ENCODE results near the gene IRF9. TPM values are rescaled to one million over a fixed set of nuclear protein-coding genes. Genes with fewer than 3 reads are reported as not detected.

IRF9 gene
- total RNA-seq, 1 experiment from 2014 or later, result 25.1 TPM

DNA sequence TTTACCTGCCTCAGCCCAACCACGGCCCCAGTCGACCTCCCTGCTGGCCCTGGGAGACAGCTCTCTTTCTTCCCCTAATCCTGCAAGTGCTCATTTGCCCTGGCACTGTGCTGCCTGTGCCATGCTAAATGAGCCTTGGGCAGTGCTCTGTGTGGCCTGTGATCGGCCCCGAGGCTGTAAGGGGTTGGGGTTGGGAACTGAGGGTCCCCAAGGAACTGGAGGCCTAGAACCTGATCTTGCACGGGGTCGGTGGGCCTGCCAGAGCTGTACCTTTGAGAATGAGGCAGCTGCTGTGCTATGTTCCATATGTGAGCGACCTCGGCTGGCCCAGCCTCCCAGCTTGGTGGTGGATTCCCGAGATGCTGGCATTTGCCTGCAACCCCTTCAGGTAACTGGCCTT, 11.0 kb upstream of the IRF9 start:
- H3K36me3 ChIP-seq (ENCODE audit: insufficient read depth, low read length, poor library complexity, severe bottlenecking), result peaks cover 43% of the 10 kb centered on the region
- peaks cover 12% of the 10 kb centered on the region for H3K4me1 ChIP-seq (ENCODE audit: insufficient read depth, low read length, poor library complexity, severe bottlenecking)
- CTCF ChIA-PET, result no interaction called here
- no peak for DNase-seq (ENCODE audit: low spot score)
- TF ChIP-seq, protein P1, sequence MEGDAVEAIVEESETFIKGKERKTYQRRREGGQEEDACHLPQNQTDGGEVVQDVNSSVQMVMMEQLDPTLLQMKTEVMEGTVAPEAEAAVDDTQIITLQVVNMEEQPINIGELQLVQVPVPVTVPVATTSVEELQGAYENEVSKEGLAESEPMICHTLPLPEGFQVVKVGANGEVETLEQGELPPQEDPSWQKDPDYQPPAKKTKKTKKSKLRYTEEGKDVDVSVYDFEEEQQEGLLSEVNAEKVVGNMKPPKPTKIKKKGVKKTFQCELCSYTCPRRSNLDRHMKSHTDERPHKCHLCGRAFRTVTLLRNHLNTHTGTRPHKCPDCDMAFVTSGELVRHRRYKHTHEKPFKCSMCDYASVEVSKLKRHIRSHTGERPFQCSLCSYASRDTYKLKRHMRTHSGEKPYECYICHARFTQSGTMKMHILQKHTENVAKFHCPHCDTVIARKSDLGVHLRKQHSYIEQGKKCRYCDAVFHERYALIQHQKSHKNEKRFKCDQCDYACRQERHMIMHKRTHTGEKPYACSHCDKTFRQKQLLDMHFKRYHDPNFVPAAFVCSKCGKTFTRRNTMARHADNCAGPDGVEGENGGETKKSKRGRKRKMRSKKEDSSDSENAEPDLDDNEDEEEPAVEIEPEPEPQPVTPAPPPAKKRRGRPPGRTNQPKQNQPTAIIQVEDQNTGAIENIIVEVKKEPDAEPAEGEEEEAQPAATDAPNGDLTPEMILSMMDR (conservative IDR thresholded peaks at IDR 0.05; ENCODE audit: low read depth, low read length), result no peak
- TF ChIP-seq EZH2 (IDR thresholded peaks at IDR 0.05; ENCODE audit: borderline replicate concordance, low read depth, low read length, poor library complexity, severe bottlenecking), result no peak
- no peaks in the 10 kb centered on the region for H3K27me3 ChIP-seq (replicated peaks; ENCODE audit: insufficient read depth, low read depth, low read length, poor library complexity)
- no peaks in the 10 kb centered on the region for H3K9me3 ChIP-seq (ENCODE audit: low read depth, low read length, poor library complexity, severe bottlenecking)
- intact Hi-C loops (cut with micrococcal nuclease; ENCODE audit: unreplicated experiment), result no loop called here
- POLR2A ChIA-PET (ENCODE audit: low non-redundant PET), result no interaction called here
- BruUV-seq (replicated peaks), result no TSS peak
- no peak overlapping the region for H3K4me3 ChIP-seq (ENCODE audit: low read depth, low read length, poor library complexity, severe bottlenecking)
- no peak overlapping the region for H3K27ac ChIP-seq (ENCODE audit: low read depth, low read length, poor library complexity, severe bottlenecking)

DNA sequence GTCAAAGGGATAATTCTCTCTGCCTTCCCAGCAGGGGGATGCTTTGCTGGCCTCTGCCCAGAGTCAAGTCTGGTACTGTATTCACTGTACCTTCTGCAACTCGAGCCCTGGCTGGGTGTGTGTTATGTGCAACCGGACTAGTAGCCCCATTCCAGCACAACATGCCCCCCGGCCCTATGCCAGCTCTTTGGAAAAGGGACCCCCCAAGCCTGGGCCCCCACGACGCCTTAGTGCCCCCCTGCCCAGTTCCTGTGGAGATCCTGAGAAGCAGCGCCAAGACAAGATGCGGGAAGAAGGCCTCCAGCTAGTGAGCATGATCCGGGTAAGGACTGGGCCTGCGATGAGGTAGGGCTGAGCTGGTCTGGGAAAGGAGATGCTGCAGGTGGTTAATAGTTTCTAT, 10.5 kb upstream of the IRF9 start:
- CTCF ChIA-PET, result no interaction called here
- intact Hi-C loops (cut with micrococcal nuclease; ENCODE audit: unreplicated experiment), result no loop called here
- DNase-seq (ENCODE audit: low spot score), result no peak
- no peak for TF ChIP-seq EZH2 (IDR thresholded peaks at IDR 0.05; ENCODE audit: borderline replicate concordance, low read depth, low read length, poor library complexity, severe bottlenecking)
- TF ChIP-seq, protein P1 (conservative IDR thresholded peaks at IDR 0.05; ENCODE audit: low read depth, low read length), result no peak
- BruUV-seq (replicated peaks), result no TSS peak
- H3K4me1 ChIP-seq (ENCODE audit: insufficient read depth, low read length, poor library complexity, severe bottlenecking), result peaks cover 8% of the 10 kb centered on the region
- no peaks in the 10 kb centered on the region for H3K27me3 ChIP-seq (replicated peaks; ENCODE audit: insufficient read depth, low read depth, low read length, poor library complexity)
- POLR2A ChIA-PET (ENCODE audit: low non-redundant PET), result no interaction called here
- no peaks in the 10 kb centered on the region for H3K9me3 ChIP-seq (ENCODE audit: low read depth, low read length, poor library complexity, severe bottlenecking)
- no peak overlapping the region for H3K27ac ChIP-seq (ENCODE audit: low read depth, low read length, poor library complexity, severe bottlenecking)
- H3K4me3 ChIP-seq (ENCODE audit: low read depth, low read length, poor library complexity, severe bottlenecking), result no peak overlapping the region
- peaks cover 48% of the 10 kb centered on the region for H3K36me3 ChIP-seq (ENCODE audit: insufficient read depth, low read length, poor library complexity, severe bottlenecking)

DNA sequence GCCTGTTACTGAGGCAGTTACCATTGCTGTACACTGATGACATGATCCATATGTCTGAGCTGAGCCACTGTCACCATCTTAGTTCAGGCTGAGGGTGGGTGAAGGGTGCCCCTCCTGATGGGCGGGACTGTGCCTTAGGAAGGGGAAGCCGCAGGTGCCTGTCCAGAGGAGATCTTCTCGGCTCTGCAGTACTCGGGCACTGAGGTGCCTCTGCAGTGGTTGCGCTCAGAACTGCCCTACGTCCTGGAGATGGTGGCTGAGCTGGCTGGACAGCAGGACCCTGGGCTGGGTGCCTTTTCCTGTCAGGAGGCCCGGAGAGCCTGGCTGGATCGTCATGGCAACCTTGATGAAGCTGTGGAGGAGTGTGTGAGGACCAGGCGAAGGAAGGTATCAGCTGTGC, 10.1 kb upstream of the IRF9 start:
- no peaks in the 10 kb centered on the region for H3K27me3 ChIP-seq (replicated peaks; ENCODE audit: insufficient read depth, low read depth, low read length, poor library complexity)
- no peak overlapping the region for H3K27ac ChIP-seq (ENCODE audit: low read depth, low read length, poor library complexity, severe bottlenecking)
- peaks cover 52% of the 10 kb centered on the region for H3K36me3 ChIP-seq (ENCODE audit: insufficient read depth, low read length, poor library complexity, severe bottlenecking)
- BruUV-seq (replicated peaks), result no TSS peak
- no peak for TF ChIP-seq EZH2 (IDR thresholded peaks at IDR 0.05; ENCODE audit: borderline replicate concordance, low read depth, low read length, poor library complexity, severe bottlenecking)
- TF ChIP-seq, protein P1 (conservative IDR thresholded peaks at IDR 0.05; ENCODE audit: low read depth, low read length), result no peak
- CTCF ChIA-PET, result no interaction called here
- POLR2A ChIA-PET (ENCODE audit: low non-redundant PET), result no interaction called here
- intact Hi-C loops (cut with micrococcal nuclease; ENCODE audit: unreplicated experiment), result no loop called here
- no peaks in the 10 kb centered on the region for H3K9me3 ChIP-seq (ENCODE audit: low read depth, low read length, poor library complexity, severe bottlenecking)
- H3K4me3 ChIP-seq (ENCODE audit: low read depth, low read length, poor library complexity, severe bottlenecking), result no peak overlapping the region
- peaks cover 5% of the 10 kb centered on the region for H3K4me1 ChIP-seq (ENCODE audit: insufficient read depth, low read length, poor library complexity, severe bottlenecking)
- no peak for DNase-seq (ENCODE audit: low spot score)

All from A673 (cell line).